Measurements from ENCODE around the gene NEURL4.

NEURL4 gene

GRCh38 chr17:7293159-7293558, 36.0 kb downstream of the NEURL4 start:
- no peaks in the 10 kb centered on the region for H3K36me3 ChIP-seq
- TF ChIP-seq, protein P1, sequence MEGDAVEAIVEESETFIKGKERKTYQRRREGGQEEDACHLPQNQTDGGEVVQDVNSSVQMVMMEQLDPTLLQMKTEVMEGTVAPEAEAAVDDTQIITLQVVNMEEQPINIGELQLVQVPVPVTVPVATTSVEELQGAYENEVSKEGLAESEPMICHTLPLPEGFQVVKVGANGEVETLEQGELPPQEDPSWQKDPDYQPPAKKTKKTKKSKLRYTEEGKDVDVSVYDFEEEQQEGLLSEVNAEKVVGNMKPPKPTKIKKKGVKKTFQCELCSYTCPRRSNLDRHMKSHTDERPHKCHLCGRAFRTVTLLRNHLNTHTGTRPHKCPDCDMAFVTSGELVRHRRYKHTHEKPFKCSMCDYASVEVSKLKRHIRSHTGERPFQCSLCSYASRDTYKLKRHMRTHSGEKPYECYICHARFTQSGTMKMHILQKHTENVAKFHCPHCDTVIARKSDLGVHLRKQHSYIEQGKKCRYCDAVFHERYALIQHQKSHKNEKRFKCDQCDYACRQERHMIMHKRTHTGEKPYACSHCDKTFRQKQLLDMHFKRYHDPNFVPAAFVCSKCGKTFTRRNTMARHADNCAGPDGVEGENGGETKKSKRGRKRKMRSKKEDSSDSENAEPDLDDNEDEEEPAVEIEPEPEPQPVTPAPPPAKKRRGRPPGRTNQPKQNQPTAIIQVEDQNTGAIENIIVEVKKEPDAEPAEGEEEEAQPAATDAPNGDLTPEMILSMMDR (IDR thresholded peaks at IDR 0.05): no peak
- intact Hi-C loops (cut with DNase I; ENCODE audit: low total_unique reads): no loop called here

GRCh38 chr17:7292729-7293128, 36.4 kb downstream of the NEURL4 start:
- TF ChIP-seq, protein P1 (IDR thresholded peaks at IDR 0.05): no peak
- no peak for DNase-seq
- Histone ChIP-seq H3K27me3 (peaks cover 0 to 74% of the 10 kb centered on the region in 2 donors), H3K4me3 (no peak overlapping the region), H3K4me1 (peaks cover 0 to 44% (median 32%) of the 10 kb centered on the region in 4 donors), H3K9me3 (no peaks in the 10 kb centered on the region), H3K27ac (no peak overlapping the region), H3K36me3 (no peaks in the 10 kb centered on the region)
- intact Hi-C loops (cut with DNase I; ENCODE audit: low total_unique reads): no loop called here

More at GRCh38 chr17:7293159-7293558, 36.0 kb downstream of the NEURL4 start:
- DNase-seq: peak in 1 of 2 donors; percentile 64
- H3K9me3 ChIP-seq: no peaks in the 10 kb centered on the region
- H3K4me3 ChIP-seq: no peak overlapping the region
- peaks cover 0 to 72% of the 10 kb centered on the region in 2 donors for H3K27me3 ChIP-seq
- no peak overlapping the region for H3K27ac ChIP-seq
- peaks cover 0 to 44% (median 32%) of the 10 kb centered on the region in 4 donors for H3K4me1 ChIP-seq

- Histone ChIP-seq H3K27me3 (peaks cover 0 to 74% of the 10 kb centered on the region in 2 donors), H3K9me3 (no peaks in the 10 kb centered on the region), H3K27ac (no peak overlapping the region), H3K36me3 (no peaks in the 10 kb centered on the region), H3K4me1 (peaks cover 0 to 44% (median 32%) of the 10 kb centered on the region in 4 donors), H3K4me3 (no peak overlapping the region)
- intact Hi-C loops (cut with DNase I; ENCODE audit: low total_unique reads): no loop called here
- TF ChIP-seq, protein P1 (IDR thresholded peaks at IDR 0.05): no peak
- no peak for DNase-seq
Measured at GRCh38 chr17:7292194-7292593, 36.9 kb downstream of the NEURL4 start.

- intact Hi-C loops (cut with DNase I; ENCODE audit: low total_unique reads): no loop called here
- Histone ChIP-seq H3K36me3 (no peaks in the 10 kb centered on the region), H3K27ac (no peak overlapping the region), H3K9me3 (no peaks in the 10 kb centered on the region), H3K4me3 (no peak overlapping the region), H3K27me3 (peaks cover 0 to 74% of the 10 kb centered on the region in 2 donors), H3K4me1 (peaks cover 0 to 33% (median 24%) of the 10 kb centered on the region in 4 donors)
- TF ChIP-seq, protein P1 (IDR thresholded peaks at IDR 0.05): no peak
- DNase-seq: peak in 1 of 2 donors; percentile 58
Measured at GRCh38 chr17:7290685-7291084, 38.5 kb downstream of the NEURL4 start.

- H3K9me3 ChIP-seq: no peaks in the 10 kb centered on the region
- intact Hi-C loops (cut with DNase I; ENCODE audit: low total_unique reads): no loop called here
- H3K36me3 ChIP-seq: no peaks in the 10 kb centered on the region
- H3K27me3 ChIP-seq: peaks cover 0 to 72% of the 10 kb centered on the region in 2 donors
- TF ChIP-seq, protein P1 (IDR thresholded peaks at IDR 0.05): no peak
- peaks cover 0 to 28% (median 20%) of the 10 kb centered on the region in 4 donors for H3K4me1 ChIP-seq
- H3K4me3 ChIP-seq: no peak overlapping the region
- no peak overlapping the region for H3K27ac ChIP-seq
- DNase-seq: peak in 1 of 2 donors; percentile 60
Measured at GRCh38 chr17:7290166-7290565, 39.0 kb downstream of the NEURL4 start.

Data from tibial artery (tissue), 4 donors.